HepG2 (cell line): ENCODE measurements around the gene THRB. TPM values are rescaled to one million over a fixed set of nuclear protein-coding genes. Genes with fewer than 3 reads are reported as not detected.

Source experiments
- ATAC-seq: fragments of 200-7000 bp; cut with Tn5 transposase; 3 replicates; pipeline ENCODE4 v1.9.1; 2020; ENCODE audit warnings: mild to moderate bottlenecking, moderate library complexity
- BruUV-seq: library from RNA; stranded (reverse); fragments of 400-500 nt; replicated peaks from 2 replicates; lab custom pipeline; 2021; lab: Mats Ljungman, UMichigan
- CTCF ChIA-PET: fragments of 300-600 bp; formaldehyde crosslinking; extraction: SDS; loops from one replicate; lab custom pipeline; 2021; ENCODE audit warnings: low total read pairs, inconsistent platforms, low intra/inter-chr PET ratio; lab: Yijun Ruan, JAX
- POLR2A ChIA-PET: fragments of 350-600 bp; sonication (Branson Sonifier 250); formaldehyde crosslinking; loops from one replicate; lab custom pipeline; 2020; ENCODE audit warnings: antibody characterized with exemption, inconsistent platforms; lab: Yijun Ruan, JAX
- DNase-seq: peaks from one replicate; pipeline ENCODE4 v3.0.0-alpha.2; 2015; ENCODE audit warnings: low spot score
- FAIRE-seq: peaks from 3 replicates; lab custom pipeline; 2011; peaks lifted over from hg19 to GRCh38; lab: Jason Lieb, UNC
- H2AFZ ChIP-seq: one replicate; pipeline ENCODE4 v1.6.1; 2011; ENCODE audit warnings: low read length, inconsistent platforms
- H3K27ac ChIP-seq: fragments of 300-600 bp; 3 replicates; pipeline ENCODE4 v1.8.0; 2011; ENCODE audit warnings: mixed run types, mild to moderate bottlenecking, mixed read lengths, low read length, inconsistent platforms; ENCODE audit not compliant: insufficient read depth; ENCODE audit errors: extremely low read length
- H3K27me3 ChIP-seq, 2 experiments: fragments of 200-600 bp in 1 of 2; 2 replicates in 1 of 2; 3 replicates in 1 of 2; pipeline versions ENCODE4 v1.6.0 to v1.8.0; 2011; ENCODE audit warnings: low read length in 2 of 2, mild to moderate bottlenecking in 2 of 2, moderate library complexity in 2 of 2, inconsistent platforms in 1 of 2; ENCODE audit not compliant: insufficient read depth in 2 of 2, control insufficient read depth in 1 of 2
- H3K36me3 ChIP-seq, 2 experiments: fragments of 200-600 bp in 1 of 2; replicated peaks in 1 of 2; 2 replicates in 1 of 2; 3 replicates in 1 of 2; pipeline versions ENCODE4 v1.5.1 to v1.8.0; 2011; ENCODE audit warnings: low read length in 2 of 2, inconsistent platforms in 1 of 2; ENCODE audit not compliant: insufficient read depth in 2 of 2, control insufficient read depth in 1 of 2
- H3K4me1 ChIP-seq: 2 replicates; pipeline ENCODE4 v1.5.1; 2012; ENCODE audit warnings: low read length, inconsistent platforms; ENCODE audit not compliant: insufficient read depth
- H3K4me2 ChIP-seq: 2 replicates; pipeline ENCODE4 v1.6.0; 2011; ENCODE audit warnings: low read depth, low read length, inconsistent platforms
- H3K4me3 ChIP-seq, 3 experiments: fragments of 200-600 bp in 1 of 3; sonication (generic), shearing (Covaris generic) in 1 of 3; replicated peaks in 1 of 3; 2 replicates each; pipeline ENCODE4 v1.5.1; 2011 to 2016; ENCODE audit warnings: low read length in 3 of 3, inconsistent platforms in 2 of 3, low read depth in 2 of 3, mild to moderate bottlenecking in 2 of 3, control low read depth in 1 of 3, mixed read lengths in 1 of 3; ENCODE audit not compliant: insufficient read depth in 1 of 3
- H3K79me2 ChIP-seq: one replicate; pipeline ENCODE4 v1.6.1; 2011; ENCODE audit warnings: low read length, inconsistent platforms; ENCODE audit not compliant: insufficient read depth
- H3K9ac ChIP-seq: 2 replicates; pipeline ENCODE4 v1.6.0; 2011; ENCODE audit warnings: mild to moderate bottlenecking, low read depth, low read length, inconsistent platforms; ENCODE audit not compliant: insufficient read depth
- H3K9me3 ChIP-seq: 2 replicates; pipeline ENCODE4 v1.5.1; 2012; ENCODE audit warnings: mild to moderate bottlenecking, low read length
- H4K20me1 ChIP-seq: 2 replicates; pipeline ENCODE4 v1.6.0; 2011; ENCODE audit warnings: inconsistent platforms, mild to moderate bottlenecking, low read length, moderate library complexity; ENCODE audit not compliant: insufficient read depth
- ARNTL ChIP-seq: sonication (generic); formaldehyde crosslinking; IDR thresholded peaks from 2 replicates; pipeline ENCODE4 v1.4.0; 2020; ENCODE audit warnings: mild to moderate bottlenecking, missing genetic modification reagents
- ATF6 ChIP-seq: sonication (generic); formaldehyde crosslinking; conservative IDR thresholded peaks from 2 replicates; pipeline ENCODE4 v1.4.0; 2020; ENCODE audit warnings: missing genetic modification reagents
- BORCS8-MEF2B ChIP-seq: sonication (generic); formaldehyde crosslinking; IDR thresholded peaks from 2 replicates; pipeline ENCODE4 v1.8.0; 2022; ENCODE audit warnings: mild to moderate bottlenecking, missing genetic modification reagents
- IRF2 ChIP-seq: IDR thresholded peaks from 2 replicates; pipeline ENCODE4 v1.6.1; 2018; ENCODE audit warnings: missing genetic modification reagents, missing compliant biosample characterization
- TAF15 ChIP-seq: fragments of 200-400 bp; formaldehyde crosslinking; IDR thresholded peaks from one replicate; pipeline ENCODE4 v1.6.1; 2018; ENCODE audit warnings: mild to moderate bottlenecking, low read depth, low read length; ENCODE audit not compliant: poor library complexity, severe bottlenecking
- ZFP82 ChIP-seq: sonication (generic); formaldehyde crosslinking; IDR thresholded peaks from 2 replicates; pipeline ENCODE4 v1.5.1; 2020; ENCODE audit warnings: mild to moderate bottlenecking, missing genetic modification reagents, borderline replicate concordance
- ZNF589 ChIP-seq: sonication (generic); formaldehyde crosslinking; conservative IDR thresholded peaks from 2 replicates; pipeline ENCODE4 v1.8.0; 2022; ENCODE audit warnings: mild to moderate bottlenecking, moderate library complexity, missing genetic modification reagents
- ZSCAN9 ChIP-seq: IDR thresholded peaks from 2 replicates; pipeline ENCODE4 v1.6.1; 2016; ENCODE audit warnings: borderline replicate concordance
- WGBS: methylation state at CpG from one replicate; pipeline ENCODE4 v1.1.6; 2017; ENCODE audit warnings: low lambda C conversion rate; 5-methylcytosine and 5-hydroxymethylcytosine counted together
- in situ Hi-C: cut with HindIII; loops from 2 replicates; pipeline ENCODE4 v1.10.0; 2017; ENCODE audit warnings: low pct_unique_long_range_greater_than_20kb; ENCODE audit not compliant: extremely low pct_ligation_motif_present
- intact Hi-C: fragments of 100-400 bp; cut with micrococcal nuclease; formaldehyde crosslinking; loops from one replicate; pipeline ENCODE4 v1.10.0; 2022; ENCODE audit not compliant: unreplicated experiment
- polyA plus RNA-seq, 8 experiments: library from polyadenylated mRNA; depleted of rRNA in 3 of 8; stranded (reverse) in 7 of 8; unstranded in 1 of 8; fragments of >200 nt; fragmentation: Illumina TruSeq in 4 of 8; extraction: Trizol in 4 of 8; gene quantifications; 2 replicates each; pipeline versions ENCODE4 v1.2.1 to v1.2.3, GENCODE V29; 2011 to 2016; ENCODE audit warnings: low read depth in 4 of 8, missing spikeins in 1 of 8, mixed read lengths in 1 of 8; ENCODE audit not compliant: insufficient read depth in 1 of 8
- total RNA-seq, 5 experiments: library from RNA; depleted of rRNA; stranded (reverse); fragments of >200 nt; fragmentation: Illumina TruSeq; extraction: Trizol; gene quantifications; 2 replicates each; pipeline ENCODE4 v1.2.3, GENCODE V29; 2016; ENCODE audit warnings: low read depth in 1 of 5
- TF ChIP-seq, protein P1 (sequence below): sonication (generic); formaldehyde crosslinking; IDR thresholded peaks from 2 replicates; pipeline ENCODE4 v1.9.0; 2021; ENCODE audit warnings: mild to moderate bottlenecking, missing genetic modification reagents
- TF ChIP-seq, protein P2 (sequence below): IDR thresholded peaks from 2 replicates; pipeline ENCODE4 v1.4.0; 2020; ENCODE audit warnings: mild to moderate bottlenecking, missing genetic modification reagents

Gene THRB
- total and polyA plus RNA-seq, 2 of the 13 experiments (the other 11 are each of a cell fraction or from before 2014, with no cell fraction given) = 4.7 to 22.7 TPM

- in situ Hi-C loops = no loop called here
- no peak for DNase-seq
- no peak for TF ChIP-seq ZSCAN9 (CRISPR knock-in tag)
- TF ChIP-seq, protein P1, sequence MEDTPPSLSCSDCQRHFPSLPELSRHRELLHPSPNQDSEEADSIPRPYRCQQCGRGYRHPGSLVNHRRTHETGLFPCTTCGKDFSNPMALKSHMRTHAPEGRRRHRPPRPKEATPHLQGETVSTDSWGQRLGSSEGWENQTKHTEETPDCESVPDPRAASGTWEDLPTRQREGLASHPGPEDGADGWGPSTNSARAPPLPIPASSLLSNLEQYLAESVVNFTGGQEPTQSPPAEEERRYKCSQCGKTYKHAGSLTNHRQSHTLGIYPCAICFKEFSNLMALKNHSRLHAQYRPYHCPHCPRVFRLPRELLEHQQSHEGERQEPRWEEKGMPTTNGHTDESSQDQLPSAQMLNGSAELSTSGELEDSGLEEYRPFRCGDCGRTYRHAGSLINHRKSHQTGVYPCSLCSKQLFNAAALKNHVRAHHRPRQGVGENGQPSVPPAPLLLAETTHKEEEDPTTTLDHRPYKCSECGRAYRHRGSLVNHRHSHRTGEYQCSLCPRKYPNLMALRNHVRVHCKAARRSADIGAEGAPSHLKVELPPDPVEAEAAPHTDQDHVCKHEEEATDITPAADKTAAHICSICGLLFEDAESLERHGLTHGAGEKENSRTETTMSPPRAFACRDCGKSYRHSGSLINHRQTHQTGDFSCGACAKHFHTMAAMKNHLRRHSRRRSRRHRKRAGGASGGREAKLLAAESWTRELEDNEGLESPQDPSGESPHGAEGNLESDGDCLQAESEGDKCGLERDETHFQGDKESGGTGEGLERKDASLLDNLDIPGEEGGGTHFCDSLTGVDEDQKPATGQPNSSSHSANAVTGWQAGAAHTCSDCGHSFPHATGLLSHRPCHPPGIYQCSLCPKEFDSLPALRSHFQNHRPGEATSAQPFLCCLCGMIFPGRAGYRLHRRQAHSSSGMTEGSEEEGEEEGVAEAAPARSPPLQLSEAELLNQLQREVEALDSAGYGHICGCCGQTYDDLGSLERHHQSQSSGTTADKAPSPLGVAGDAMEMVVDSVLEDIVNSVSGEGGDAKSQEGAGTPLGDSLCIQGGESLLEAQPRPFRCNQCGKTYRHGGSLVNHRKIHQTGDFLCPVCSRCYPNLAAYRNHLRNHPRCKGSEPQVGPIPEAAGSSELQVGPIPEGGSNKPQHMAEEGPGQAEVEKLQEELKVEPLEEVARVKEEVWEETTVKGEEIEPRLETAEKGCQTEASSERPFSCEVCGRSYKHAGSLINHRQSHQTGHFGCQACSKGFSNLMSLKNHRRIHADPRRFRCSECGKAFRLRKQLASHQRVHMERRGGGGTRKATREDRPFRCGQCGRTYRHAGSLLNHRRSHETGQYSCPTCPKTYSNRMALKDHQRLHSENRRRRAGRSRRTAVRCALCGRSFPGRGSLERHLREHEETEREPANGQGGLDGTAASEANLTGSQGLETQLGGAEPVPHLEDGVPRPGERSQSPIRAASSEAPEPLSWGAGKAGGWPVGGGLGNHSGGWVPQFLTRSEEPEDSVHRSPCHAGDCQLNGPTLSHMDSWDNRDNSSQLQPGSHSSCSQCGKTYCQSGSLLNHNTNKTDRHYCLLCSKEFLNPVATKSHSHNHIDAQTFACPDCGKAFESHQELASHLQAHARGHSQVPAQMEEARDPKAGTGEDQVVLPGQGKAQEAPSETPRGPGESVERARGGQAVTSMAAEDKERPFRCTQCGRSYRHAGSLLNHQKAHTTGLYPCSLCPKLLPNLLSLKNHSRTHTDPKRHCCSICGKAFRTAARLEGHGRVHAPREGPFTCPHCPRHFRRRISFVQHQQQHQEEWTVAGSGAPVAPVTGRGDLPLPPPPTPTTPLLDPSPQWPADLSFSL = no peak
- TF ChIP-seq BORCS8-MEF2B = no peak
- no peak for TF ChIP-seq TAF15
- TF ChIP-seq, protein P2, sequence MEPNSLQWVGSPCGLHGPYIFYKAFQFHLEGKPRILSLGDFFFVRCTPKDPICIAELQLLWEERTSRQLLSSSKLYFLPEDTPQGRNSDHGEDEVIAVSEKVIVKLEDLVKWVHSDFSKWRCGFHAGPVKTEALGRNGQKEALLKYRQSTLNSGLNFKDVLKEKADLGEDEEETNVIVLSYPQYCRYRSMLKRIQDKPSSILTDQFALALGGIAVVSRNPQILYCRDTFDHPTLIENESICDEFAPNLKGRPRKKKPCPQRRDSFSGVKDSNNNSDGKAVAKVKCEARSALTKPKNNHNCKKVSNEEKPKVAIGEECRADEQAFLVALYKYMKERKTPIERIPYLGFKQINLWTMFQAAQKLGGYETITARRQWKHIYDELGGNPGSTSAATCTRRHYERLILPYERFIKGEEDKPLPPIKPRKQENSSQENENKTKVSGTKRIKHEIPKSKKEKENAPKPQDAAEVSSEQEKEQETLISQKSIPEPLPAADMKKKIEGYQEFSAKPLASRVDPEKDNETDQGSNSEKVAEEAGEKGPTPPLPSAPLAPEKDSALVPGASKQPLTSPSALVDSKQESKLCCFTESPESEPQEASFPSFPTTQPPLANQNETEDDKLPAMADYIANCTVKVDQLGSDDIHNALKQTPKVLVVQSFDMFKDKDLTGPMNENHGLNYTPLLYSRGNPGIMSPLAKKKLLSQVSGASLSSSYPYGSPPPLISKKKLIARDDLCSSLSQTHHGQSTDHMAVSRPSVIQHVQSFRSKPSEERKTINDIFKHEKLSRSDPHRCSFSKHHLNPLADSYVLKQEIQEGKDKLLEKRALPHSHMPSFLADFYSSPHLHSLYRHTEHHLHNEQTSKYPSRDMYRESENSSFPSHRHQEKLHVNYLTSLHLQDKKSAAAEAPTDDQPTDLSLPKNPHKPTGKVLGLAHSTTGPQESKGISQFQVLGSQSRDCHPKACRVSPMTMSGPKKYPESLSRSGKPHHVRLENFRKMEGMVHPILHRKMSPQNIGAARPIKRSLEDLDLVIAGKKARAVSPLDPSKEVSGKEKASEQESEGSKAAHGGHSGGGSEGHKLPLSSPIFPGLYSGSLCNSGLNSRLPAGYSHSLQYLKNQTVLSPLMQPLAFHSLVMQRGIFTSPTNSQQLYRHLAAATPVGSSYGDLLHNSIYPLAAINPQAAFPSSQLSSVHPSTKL = no peak
- no peak for TF ChIP-seq ZNF589
- no peak for TF ChIP-seq ARNTL (CRISPR knock-in tag)
- no peak for TF ChIP-seq ATF6 (CRISPR knock-in tag)
- TF ChIP-seq ZFP82 (CRISPR knock-in tag) = no peak
- no peak for TF ChIP-seq IRF2 (CRISPR knock-in tag)
These were observed 78.8 kb downstream of the THRB start for GRCh38 chr3:24415824-24416223.

More at GRCh38 chr3:24415824-24416223, 78.8 kb downstream of the THRB start:
- intact Hi-C loops = no loop called here
- Histone ChIP-seq H3K27ac (no peak overlapping the region), H3K27me3 (no peaks in the 10 kb centered on the region), H3K36me3 (no peaks in the 10 kb centered on the region), H3K9ac (no peak overlapping the region), H2AFZ (no peak overlapping the region), H3K4me3 (no peak overlapping the region), H3K79me2 (peaks cover 9% of the 10 kb centered on the region), H3K4me1 (peaks cover 31% of the 10 kb centered on the region), H4K20me1 (no peaks in the 10 kb centered on the region), H3K4me2 (no peak overlapping the region), H3K9me3 (no peaks in the 10 kb centered on the region)
- POLR2A ChIA-PET = no interaction called here
- WGBS = 96% methylated on average over 3 of the region's 3 CpGs
- ATAC-seq (no peak), FAIRE-seq (no peak)
- CTCF ChIA-PET = no interaction called here
- no TSS peak for BruUV-seq
